Measurements from ENCODE around the gene MED25. TPM values are rescaled to one million over a fixed set of nuclear protein-coding genes. Genes with fewer than 3 reads are reported as not detected.
A peak's percentile ranks its signal among the peaks of the same experiment; 100 is the strongest.

Gene MED25
- total and polyA plus RNA-seq, 2 of the 8 experiments (the other 6 are each of a cell fraction or from before 2014, with no cell fraction given), result 21.6 to 71.4 TPM

DNA sequence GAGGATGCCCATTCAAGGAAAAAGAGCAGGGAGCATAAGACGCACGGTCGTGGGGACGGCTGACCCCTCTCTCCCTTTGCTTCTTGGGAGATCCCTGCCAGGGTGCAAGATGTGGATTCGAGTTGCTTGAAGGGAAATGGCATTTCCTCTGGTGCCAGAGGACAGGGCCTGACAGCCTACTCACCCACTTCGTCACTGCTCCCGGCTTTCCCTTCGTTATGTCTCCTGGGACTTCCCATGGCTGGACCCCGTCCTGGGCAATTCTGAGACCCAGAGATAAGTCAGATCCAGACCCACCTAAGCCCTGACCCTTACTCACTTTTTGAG is 60.6 kb downstream of the MED25 start:
- Histone ChIP-seq H2AFZ (ENCODE audit: low read length) (no peak overlapping the region), H3K27ac (ENCODE audit: low read depth, low read length) (peak overlapping the region; percentile 87), H3K4me2 (ENCODE audit: insufficient read depth in 1 of 2, low read depth in 2 of 2, low read length in 2 of 2) (peak overlapping the region; percentile 90 to 92), H3K79me1 (ENCODE audit: low read depth, low read length) (peaks cover 16% of the 10 kb centered on the region), H3K56ac (replicated peaks; ENCODE audit: insufficient read length, low read depth, low read length) (no peak overlapping the region), H3K9me3 (ENCODE audit: insufficient read depth in 2 of 2, low read depth in 1 of 2, low read length in 1 of 2) (no peaks in the 10 kb centered on the region), H4K91ac (replicated peaks; ENCODE audit: insufficient read length, low read length) (no peak overlapping the region), H3K14ac (ENCODE audit: insufficient read length) (no peak overlapping the region), H3K23ac (ENCODE audit: insufficient read length) (no peak overlapping the region), H4K5ac (ENCODE audit: insufficient read length, low read depth, low read length) (no peak overlapping the region), H2BK12ac (ENCODE audit: low read depth, low read length) (no peak overlapping the region; the same call in 1 of the 2 replicates), H2BK5ac (ENCODE audit: low read depth, low read length) (peak overlapping the region; percentile 79; the same call in 1 of the 2 replicates), H3K36me3 (ENCODE audit: control insufficient read depth in 2 of 4, insufficient read depth in 4 of 4, low read length in 3 of 4) (peaks cover 19 to 44% (median 37%) of the 10 kb centered on the region in 4 experiments), H3K4me1 (replicated peaks in 1 of 4; ENCODE audit: control insufficient read depth in 3 of 4, insufficient read depth in 4 of 4, low read length in 3 of 4) (peaks cover 0 to 13% (median 7%) of the 10 kb centered on the region in 4 experiments; a peak in 6 of 7 replicates), H2BK120ac (replicated peaks; ENCODE audit: low read depth, low read length) (no peak overlapping the region), H3K9ac (replicated peaks in 1 of 4; ENCODE audit: extremely low read depth in 1 of 4, low read depth in 3 of 4, low read length in 3 of 4) (peak overlapping the region in 3 of 4 experiments; percentile 66 to 98 (median 97); a peak in 6 of 7 replicates), H4K20me1 (replicated peaks in 1 of 2; ENCODE audit: control insufficient read depth in 1 of 2, insufficient read depth in 2 of 2, low read length in 2 of 2) (peaks cover 10 to 16% of the 10 kb centered on the region in 2 experiments), H3K27me3 (replicated peaks in 1 of 4; ENCODE audit: control insufficient read depth in 3 of 4, extremely low read depth in 1 of 4, insufficient read depth in 3 of 4, low read length in 3 of 4) (no peaks in the 10 kb centered on the region), H3K18ac (ENCODE audit: extremely low read depth, low read length) (0 out of 2 replicates have a peak overlapping the region, but pooled peaks have one; percentile 28), H2BK15ac (ENCODE audit: low read length) (no peak overlapping the region), H3K79me2 (ENCODE audit: control insufficient read depth in 1 of 2, insufficient read depth in 2 of 2, low read length in 2 of 2) (peaks cover 0 to 30% of the 10 kb centered on the region in 2 experiments; a peak in 2 of 4 replicates), H2BK20ac (ENCODE audit: low read length) (no peak overlapping the region), H4K8ac (ENCODE audit: extremely low read depth, insufficient read depth, low read length) (no peak overlapping the region), H3K4ac (replicated peaks; ENCODE audit: insufficient read length, low read depth, low read length) (no peak overlapping the region), H3K23me2 (ENCODE audit: low read depth, low read length) (peaks cover 16% of the 10 kb centered on the region), H3K4me3 (ENCODE audit: extremely low read depth in 1 of 4, insufficient read depth in 2 of 4, low read depth in 3 of 4, low read length in 4 of 4) (peak overlapping the region; percentile 70 to 95 (median 91); a peak in 7 of 8 replicates), H2AK5ac (ENCODE audit: low read depth, low read length) (peak overlapping the region; percentile 75; the same call in 1 of the 2 replicates)
- POLR2A ChIA-PET (ENCODE audit: partially characterized antibody), result interaction anchor here (1.2 to 6.2 kb wide), 5 partner anchors 10 to 51 kb away, joined by 3 to 76 read pairs (median 39); partner anchors contain the start of genes ATF5, NUP62 and PNKP
- CTCF ChIA-PET (ENCODE audit: partially characterized antibody), result interaction anchor here (0.7 to 1.5 kb wide), 2 partner anchors 75 to 189 kb away, joined by 3 read pairs; partner anchors contain the start of gene ADM5
- FAIRE-seq (no peak), DNase-seq (ENCODE audit: low read depth in 1 of 2, low spot score in 2 of 2) (no peak)
- WGBS, 2 experiments (ENCODE audit: extremely low coverage in 1 of 2, insufficient coverage in 1 of 2, insufficient read length in 1 of 2, insufficient replicate concordance in 2 of 2, low coverage in 1 of 2, low lambda C conversion rate in 2 of 2, missing lambda C conversion rate in 1 of 2), result 81% methylated on average over 9 of the region's 9 CpGs; no CpG with 5 or more reads in 1 of the 2 experiments
- TF ChIP-seq POLR2AphosphoS5 (IDR thresholded peaks at IDR 0.05; ENCODE audit: low read depth, low read length) (no peak), RBBP5 (IDR thresholded peaks at IDR 0.05; ENCODE audit: borderline replicate concordance, low read depth, low read length) (no peak)
